M059J (cell line): ENCODE measurements around the gene EFCAB9. TPM values are rescaled to one million over a fixed set of nuclear protein-coding genes. Genes with fewer than 3 reads are reported as not detected.

Experiments
- DNase-seq: peaks from one replicate; pipeline ENCODE4 v3.0.0-alpha.2; 2012; ENCODE audit warnings: low read depth
- total RNA-seq: library from RNA; depleted of rRNA; stranded (reverse); fragments of >200 nt; shearing (Covaris generic); gene quantifications from 2 replicates; pipeline ENCODE4 v1.2.3, GENCODE V29; 2014

Gene EFCAB9
- total RNA-seq, 1 experiment from 2014 or later: not detected

- no peak for DNase-seq
Measured at GRCh38 chr5:172165465-172165864, 28.5 kb upstream of the EFCAB9 start.

GRCh38 chr5:172166030-172166826 is 27.7 kb upstream of the EFCAB9 start:
- DNase-seq: no peak

- DNase-seq: no peak
Measured at GRCh38 chr5:172167895-172168294, 26.1 kb upstream of the EFCAB9 start.

GRCh38 chr5:172168311-172168710 is 25.7 kb upstream of the EFCAB9 start:
- DNase-seq: no peak

GRCh38 chr5:172169216-172169615 is 24.8 kb upstream of the EFCAB9 start:
- no peak for DNase-seq

- no peak for DNase-seq
Measured at GRCh38 chr5:172170251-172170701, 23.7 kb upstream of the EFCAB9 start.

GRCh38 chr5:172171118-172171517 is 22.9 kb upstream of the EFCAB9 start:
- no peak for DNase-seq

- peak; percentile 76 for DNase-seq
Measured at GRCh38 chr5:172172912-172173563, 20.9 kb upstream of the EFCAB9 start.

- peak; percentile 93 for DNase-seq
Measured at GRCh38 chr5:172173564-172174153, 20.3 kb upstream of the EFCAB9 start.

GRCh38 chr5:172175263-172175719 is 18.7 kb upstream of the EFCAB9 start:
- DNase-seq: no peak

- no peak for DNase-seq
Measured at GRCh38 chr5:172177176-172177575, 16.8 kb upstream of the EFCAB9 start.

- no peak for DNase-seq
Measured at GRCh38 chr5:172178301-172178987, 15.5 kb upstream of the EFCAB9 start.

GRCh38 chr5:172178991-172179989 is 14.7 kb upstream of the EFCAB9 start:
- DNase-seq: peak; percentile 66

GRCh38 chr5:172180936-172181335 is 13.0 kb upstream of the EFCAB9 start:
- DNase-seq: no peak

- no peak for DNase-seq
Measured at GRCh38 chr5:172182291-172182690, 11.7 kb upstream of the EFCAB9 start.

- no peak for DNase-seq
Measured at GRCh38 chr5:172183881-172184280, 10.1 kb upstream of the EFCAB9 start.

- no peak for DNase-seq
Measured at GRCh38 chr5:172185096-172185461, 8.9 kb upstream of the EFCAB9 start.

- no peak for DNase-seq
Measured at GRCh38 chr5:172186114-172186695, 7.8 kb upstream of the EFCAB9 start.

GRCh38 chr5:172187118-172188032 is 6.6 kb upstream of the EFCAB9 start:
- DNase-seq: peak; percentile 94
